GM19351 (cell line): ENCODE data around the gene SRSF5.
"Not testable (repeated sequence)": the region's sequence is repeated elsewhere in the genome, so short reads cannot be mapped to it uniquely, and the experiment has no call there.

Source experiments
- ATAC-seq: cut with Tn5 transposase; IDR thresholded peaks from one replicate; pipeline ENCODE4 v1.9.1; 2021; ENCODE audit warnings: mild to moderate bottlenecking, moderate library complexity; ENCODE audit not compliant: unreplicated experiment

Gene SRSF5

GRCh38 chr14:69766984-69767368 lies at the start of gene SRSF5:
Gene SRSF5, plus strand, starts transcription at chr14:69767142. Its CDS starts 1,015 bp downstream, at chr14:69768157.
- ATAC-seq, result peak; percentile 80

GRCh38 chr14:69718614-69719013 lies 48.3 kb upstream of the SRSF5 start:
- not testable (repeated sequence) for ATAC-seq

- ATAC-seq, result no peak
Measured at GRCh38 chr14:69719501-69719951, 47.4 kb upstream of the SRSF5 start.

- ATAC-seq, result no peak
Measured at GRCh38 chr14:69720912-69721311, 46.0 kb upstream of the SRSF5 start.

- ATAC-seq, result peak; percentile 84
Measured at GRCh38 chr14:69726761-69727511, 40.0 kb upstream of the SRSF5 start.

GRCh38 chr14:69727860-69728259 lies 39.1 kb upstream of the SRSF5 start:
- ATAC-seq, result no peak

- ATAC-seq, result not testable (repeated sequence)
Measured at GRCh38 chr14:69731919-69732598, 34.9 kb upstream of the SRSF5 start.

GRCh38 chr14:69736405-69736804 lies 30.5 kb upstream of the SRSF5 start:
- not testable (repeated sequence) for ATAC-seq

- ATAC-seq, result no peak
Measured at GRCh38 chr14:69741055-69741454, 25.9 kb upstream of the SRSF5 start.

- ATAC-seq, result no peak
Measured at GRCh38 chr14:69749956-69750355, 17.0 kb upstream of the SRSF5 start.

- ATAC-seq, result no peak
Measured at GRCh38 chr14:69750495-69750894, 16.4 kb upstream of the SRSF5 start.

GRCh38 chr14:69752773-69753172 lies 14.2 kb upstream of the SRSF5 start:
- ATAC-seq, result no peak

GRCh38 chr14:69753860-69754259 lies 13.1 kb upstream of the SRSF5 start:
- ATAC-seq, result no peak

- ATAC-seq, result no peak
Measured at GRCh38 chr14:69754487-69754886, 12.5 kb upstream of the SRSF5 start.

GRCh38 chr14:69755296-69755695 lies 11.6 kb upstream of the SRSF5 start:
- no peak for ATAC-seq

GRCh38 chr14:69755784-69756183 lies 11.2 kb upstream of the SRSF5 start:
- ATAC-seq, result no peak

GRCh38 chr14:69756298-69756697 lies 10.6 kb upstream of the SRSF5 start:
- ATAC-seq, result no peak

- no peak for ATAC-seq
Measured at GRCh38 chr14:69760810-69761209, 6.1 kb upstream of the SRSF5 start.

GRCh38 chr14:69763761-69764510 lies 3.0 kb upstream of the SRSF5 start:
- ATAC-seq, result no peak

GRCh38 chr14:69767369-69767999 lies 542 bp downstream of the SRSF5 start:
- peak; percentile 70 for ATAC-seq

- ATAC-seq, result no peak
Measured at GRCh38 chr14:69768873-69769272, 1.9 kb downstream of the SRSF5 start.
